Measurements from ENCODE around the gene SNHG17. TPM values are rescaled to one million over a fixed set of nuclear protein-coding genes. Genes with fewer than 3 reads are reported as not detected.

The SNHG17 gene
- total and polyA plus RNA-seq, 9 of the 15 experiments (the other 6 are each of a cell fraction or from before 2014, with no cell fraction given), result 29.8 to 106 (median 57.7) TPM

DNA sequence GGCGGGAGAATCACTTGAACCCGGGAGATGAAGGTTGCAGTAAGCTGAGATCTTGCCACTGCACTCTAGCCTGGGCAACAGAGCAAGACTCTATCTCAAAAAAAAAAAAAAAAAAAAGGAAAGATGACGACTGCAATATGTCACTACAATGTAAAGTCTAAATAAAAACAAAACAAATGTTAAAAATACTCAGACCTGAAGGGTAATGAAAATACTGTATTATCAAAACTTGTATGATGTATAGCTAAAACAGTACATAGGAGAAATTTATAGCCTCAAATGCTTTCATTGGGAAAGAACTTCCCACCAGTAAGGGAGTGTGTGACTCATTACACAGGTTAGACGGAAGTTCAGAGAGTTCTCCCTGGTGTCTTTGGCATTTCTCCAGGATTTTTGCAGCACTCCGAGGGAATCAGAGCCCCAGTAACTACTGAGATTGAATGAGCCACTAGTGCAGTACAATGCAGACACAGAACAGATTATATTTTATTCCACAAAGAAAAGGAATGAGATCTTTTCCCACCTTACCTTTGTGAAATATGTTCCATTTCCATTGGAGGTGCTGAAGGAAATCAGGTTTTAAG is 25.0 kb upstream of the SNHG17 start (continued):
- TF ChIP-seq POU5F1 (IDR thresholded peaks at IDR 0.05; ENCODE audit: borderline replicate concordance, low read depth, low read length, partially characterized antibody) (no peak), STAT5A (IDR thresholded peaks at IDR 0.05; ENCODE audit: borderline replicate concordance, low read length) (no peak), JUND (IDR thresholded peaks at IDR 0.05; ENCODE audit: borderline replicate concordance, low read depth, low read length) (peak; percentile 92), JUND (tag; IDR thresholded peaks at IDR 0.05; ENCODE audit: borderline replicate concordance, low read depth, low read length) (peak; percentile 87; the same call in 2 of the 3 replicates), TGIF2 (CRISPR knock-in tag; IDR thresholded peaks at IDR 0.05) (no peak), STAG1 (CRISPR knock-in tag; IDR thresholded peaks at IDR 0.05; ENCODE audit: borderline replicate concordance) (no peak), STAT6 (CRISPR knock-in tag; IDR thresholded peaks at IDR 0.05) (no peak), MTA1 (IDR thresholded peaks at IDR 0.05; ENCODE audit: borderline replicate concordance) (0 out of 2 replicates have a peak, but pooled peaks have one; percentile 43), ZNF444 (CRISPR knock-in tag; IDR thresholded peaks at IDR 0.05) (no peak), ZBTB12 (CRISPR knock-in tag; IDR thresholded peaks at IDR 0.05) (no peak), HLTF (IDR thresholded peaks at IDR 0.05) (0 out of 2 replicates have a peak, but pooled peaks have one; percentile 33), SMARCA5 (IDR thresholded peaks at IDR 0.05) (no peak), YY1 (IDR thresholded peaks at IDR 0.05; ENCODE audit: borderline replicate concordance in 1 of 3, control insufficient read depth in 1 of 3, extremely low read depth in 1 of 3, insufficient read depth in 3 of 3, insufficient read length in 1 of 3, insufficient replicate concordance in 2 of 3, low read depth in 1 of 3, low read length in 2 of 3) (no peak), PHB2 (IDR thresholded peaks at IDR 0.05; ENCODE audit: low read depth) (no peak), PHF21A (IDR thresholded peaks at IDR 0.05; ENCODE audit: borderline replicate concordance, low read depth) (peak; percentile 44; the same call in 1 of the 2 replicates), NCOA6 (IDR thresholded peaks at IDR 0.05) (no peak), FUS (optimal IDR thresholded peaks at IDR 0.05; ENCODE audit: low read depth, low read length) (no peak), NELFE (IDR thresholded peaks at IDR 0.05; ENCODE audit: insufficient read depth, insufficient read length) (no peak)
- TF ChIP-seq, protein P1, sequence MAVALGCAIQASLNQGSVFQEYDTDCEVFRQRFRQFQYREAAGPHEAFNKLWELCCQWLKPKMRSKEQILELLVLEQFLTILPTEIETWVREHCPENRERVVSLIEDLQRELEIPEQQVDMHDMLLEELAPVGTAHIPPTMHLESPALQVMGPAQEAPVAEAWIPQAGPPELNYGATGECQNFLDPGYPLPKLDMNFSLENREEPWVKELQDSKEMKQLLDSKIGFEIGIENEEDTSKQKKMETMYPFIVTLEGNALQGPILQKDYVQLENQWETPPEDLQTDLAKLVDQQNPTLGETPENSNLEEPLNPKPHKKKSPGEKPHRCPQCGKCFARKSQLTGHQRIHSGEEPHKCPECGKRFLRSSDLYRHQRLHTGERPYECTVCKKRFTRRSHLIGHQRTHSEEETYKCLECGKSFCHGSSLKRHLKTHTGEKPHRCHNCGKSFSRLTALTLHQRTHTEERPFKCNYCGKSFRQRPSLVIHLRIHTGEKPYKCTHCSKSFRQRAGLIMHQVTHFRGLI (CRISPR knock-in tag; IDR thresholded peaks at IDR 0.05), result no peak
- TF ChIP-seq, protein P2, sequence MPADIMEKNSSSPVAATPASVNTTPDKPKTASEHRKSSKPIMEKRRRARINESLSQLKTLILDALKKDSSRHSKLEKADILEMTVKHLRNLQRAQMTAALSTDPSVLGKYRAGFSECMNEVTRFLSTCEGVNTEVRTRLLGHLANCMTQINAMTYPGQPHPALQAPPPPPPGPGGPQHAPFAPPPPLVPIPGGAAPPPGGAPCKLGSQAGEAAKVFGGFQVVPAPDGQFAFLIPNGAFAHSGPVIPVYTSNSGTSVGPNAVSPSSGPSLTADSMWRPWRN (IDR thresholded peaks at IDR 0.05; ENCODE audit: low read depth), result peak; percentile 52; the same call in 1 of the 2 replicates

Measured in K562 (cell line).